Stimulated activated CD4-positive, alpha-beta T cell treated with anti-CD3 and anti-CD28 coated beads, TNF-alpha, amount 100 ng/mL, for 48 hours (primary cell): ENCODE measurements around the gene NMNAT2.
A peak's percentile ranks its signal among the peaks of the same experiment; 100 is the strongest.

ENCODE experiments used
- DNase-seq, 3 donors: peaks; one replicate each; pipeline ENCODE4 v3.0.0-alpha.2; 2020; ENCODE audit warnings: low read depth in 3 of 3

NMNAT2 gene

GRCh38 chr1:183313063-183313462 lies 105.1 kb downstream of the NMNAT2 start:
- no peak for DNase-seq

- peak in 2 of 3 donors; percentile 14 to 20 for DNase-seq
Observed at GRCh38 chr1:183310753-183311479, 107.3 kb downstream of the NMNAT2 start.

GRCh38 chr1:183308719-183309118 lies 109.5 kb downstream of the NMNAT2 start:
- no peak for DNase-seq

- DNase-seq: no peak
Observed at GRCh38 chr1:183306317-183307042, 111.7 kb downstream of the NMNAT2 start.

GRCh38 chr1:183304440-183305107 lies 113.6 kb downstream of the NMNAT2 start:
- DNase-seq: no peak

- no peak for DNase-seq
Observed at GRCh38 chr1:183303901-183304300, 114.3 kb downstream of the NMNAT2 start.

GRCh38 chr1:183303323-183303645 lies 114.9 kb downstream of the NMNAT2 start:
- no peak for DNase-seq

GRCh38 chr1:183302452-183303322 lies 115.5 kb downstream of the NMNAT2 start:
- DNase-seq: no peak

GRCh38 chr1:183301239-183301638 lies 116.9 kb downstream of the NMNAT2 start:
- DNase-seq: no peak

- DNase-seq: no peak
Observed at GRCh38 chr1:183300828-183301227, 117.4 kb downstream of the NMNAT2 start.

GRCh38 chr1:183300395-183300794 lies 117.8 kb downstream of the NMNAT2 start:
- no peak for DNase-seq

GRCh38 chr1:183296782-183297181 lies 121.4 kb downstream of the NMNAT2 start:
- DNase-seq: no peak

- DNase-seq: no peak
Observed at GRCh38 chr1:183295521-183295920, 122.7 kb downstream of the NMNAT2 start.

- no peak for DNase-seq
Observed at GRCh38 chr1:183293876-183294275, 124.3 kb downstream of the NMNAT2 start.

- DNase-seq: no peak
Observed at GRCh38 chr1:183293241-183293640, 124.9 kb downstream of the NMNAT2 start.

GRCh38 chr1:183291802-183292514 lies 126.2 kb downstream of the NMNAT2 start:
- no peak for DNase-seq

GRCh38 chr1:183291216-183291762 lies 126.9 kb downstream of the NMNAT2 start:
- no peak for DNase-seq

GRCh38 chr1:183290628-183291027 lies 127.6 kb downstream of the NMNAT2 start:
- no peak for DNase-seq

GRCh38 chr1:183289051-183289496 lies 129.1 kb downstream of the NMNAT2 start:
- no peak for DNase-seq

GRCh38 chr1:183288583-183288982 lies 129.6 kb downstream of the NMNAT2 start:
- DNase-seq: no peak

GRCh38 chr1:183287191-183287675 lies 130.9 kb downstream of the NMNAT2 start:
- DNase-seq: no peak
